ENCODE data around the gene CT47C1. TPM values are rescaled to one million over a fixed set of nuclear protein-coding genes. Genes with fewer than 3 reads are reported as not detected.

The CT47C1 gene
- total and polyA plus RNA-seq, 4 experiments from 2014 or later = not detected

GRCh38 chrX:119073911-119074310 is 1.1 kb downstream of the CT47C1 start:
- POLR2A ChIA-PET (ENCODE audit: partially characterized antibody) = no interaction called here
- H3K9me3 ChIP-seq (ENCODE audit: control insufficient read depth in 1 of 2, low read length in 2 of 2) = no peaks in the 10 kb centered on the region

DNA sequence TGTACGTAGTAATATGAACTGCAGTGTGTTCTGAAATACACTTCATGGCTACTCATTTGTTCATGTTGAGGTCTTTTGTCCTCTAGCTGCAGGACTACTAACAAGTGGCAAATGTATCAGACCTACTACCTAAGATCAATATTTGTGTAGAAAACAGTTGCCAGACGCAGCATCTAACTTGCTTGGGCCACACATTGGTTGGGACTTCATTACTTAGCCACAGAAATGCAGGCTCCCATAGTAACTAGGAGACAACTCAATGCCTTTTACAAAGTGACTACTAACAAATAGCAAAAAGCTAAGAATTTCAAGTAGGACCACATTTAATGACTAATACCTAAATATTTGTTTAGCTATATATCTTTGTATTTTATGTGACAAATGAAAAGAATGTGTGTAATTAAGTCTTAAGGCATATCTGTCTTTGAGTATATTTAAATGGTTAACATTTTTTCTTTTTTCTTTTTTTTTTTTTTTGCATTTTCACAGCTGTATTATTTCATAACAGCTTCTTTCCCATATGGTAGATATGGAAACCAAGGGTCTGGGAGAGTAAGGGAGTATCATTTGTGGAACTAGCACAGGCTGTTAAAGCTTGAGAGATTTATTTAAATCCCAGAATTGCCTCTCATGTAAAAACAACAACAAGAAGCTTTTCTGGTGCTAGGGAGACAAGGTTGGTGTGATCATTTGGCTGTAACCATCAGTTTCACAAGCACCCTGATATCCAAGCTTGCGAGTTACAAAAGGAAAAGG is 2.7 kb downstream of the CT47C1 start:
- Mint-ChIP-seq H3K27me3 (peaks cover 2 to 4% of the 10 kb centered on the region in 2 donors), H3K4me1 (no peaks in the 10 kb centered on the region), H3K36me3 (no peaks in the 10 kb centered on the region), H3K4me3 (no peak overlapping the region), H3K27ac (no peak overlapping the region), H3K9me3 (peaks cover 0 to 3% (median 0%) of the 10 kb centered on the region in 8 donors)
- no peak for DNase-seq
- POLR2A ChIA-PET (ENCODE audit: partially characterized antibody) = no interaction called here
- no peaks in the 10 kb centered on the region for H3K36me3 ChIP-seq (ENCODE audit: insufficient read depth, low read length)
- no peaks in the 10 kb centered on the region for H3K4me1 ChIP-seq (ENCODE audit: insufficient read depth, low read length)
- intact Hi-C loops (cut with micrococcal nuclease) = no loop called here
- CTCF ChIA-PET (ENCODE audit: partially characterized antibody) = interaction anchor here (0.8 to 1.8 kb wide), 3 partner anchors 9 to 225 kb away, joined by 3 to 6 read pairs (median 3); no protein-coding TSS in a partner anchor
- H3K4me3 ChIP-seq (ENCODE audit: low read length in 2 of 2) = no peak overlapping the region
- no peak overlapping the region for H3K27ac ChIP-seq (ENCODE audit: low read depth, low read length)
- H3K9me3 ChIP-seq (ENCODE audit: control insufficient read depth in 1 of 2, low read length in 2 of 2) = no peaks in the 10 kb centered on the region
- no peaks in the 10 kb centered on the region for H3K27me3 ChIP-seq (ENCODE audit: insufficient read depth, low read length)

More at GRCh38 chrX:119073911-119074310, 1.1 kb downstream of the CT47C1 start:
- Mint-ChIP-seq H3K27me3 (peaks cover 0 to 2% of the 10 kb centered on the region in 2 donors), H3K27ac (no peak overlapping the region), H3K4me1 (no peaks in the 10 kb centered on the region), H3K36me3 (no peaks in the 10 kb centered on the region), H3K4me3 (no peak overlapping the region), H3K9me3 (peaks cover 0 to 3% (median 0%) of the 10 kb centered on the region in 8 donors)
- Histone ChIP-seq H3K27me3 (ENCODE audit: insufficient read depth, low read length) (no peaks in the 10 kb centered on the region), H3K4me3 (ENCODE audit: low read length in 2 of 2) (no peak overlapping the region), H3K36me3 (ENCODE audit: insufficient read depth, low read length) (no peaks in the 10 kb centered on the region), H3K27ac (ENCODE audit: low read depth, low read length) (no peak overlapping the region), H3K4me1 (ENCODE audit: insufficient read depth, low read length) (no peaks in the 10 kb centered on the region)
- intact Hi-C loops (cut with micrococcal nuclease) = no loop called here
- no peak for DNase-seq
- CTCF ChIA-PET (ENCODE audit: partially characterized antibody) = no interaction called here

DNA sequence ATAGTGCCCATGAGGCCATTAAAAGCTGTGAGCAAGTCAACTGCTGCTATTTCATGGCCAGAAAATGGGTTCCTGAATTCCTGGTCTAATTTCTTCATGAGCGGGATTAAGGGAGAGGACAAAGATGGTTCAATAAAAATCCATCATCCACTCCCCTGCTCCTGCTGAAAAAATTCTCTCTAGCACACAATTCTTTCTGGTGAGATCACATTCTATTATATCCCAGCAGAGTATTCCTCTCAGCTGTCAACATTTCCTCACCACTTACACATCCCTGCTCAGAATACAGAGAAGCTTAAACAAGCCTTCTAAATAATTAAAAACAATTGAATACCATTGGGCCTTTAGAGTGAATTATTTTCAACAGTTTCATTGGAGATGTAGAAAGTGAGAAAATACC is 9.5 kb downstream of the CT47C1 start:
- Histone ChIP-seq H3K36me3 (ENCODE audit: insufficient read depth, low read length) (no peaks in the 10 kb centered on the region), H3K9me3 (ENCODE audit: control insufficient read depth in 1 of 2, low read length in 2 of 2) (no peaks in the 10 kb centered on the region), H3K4me3 (ENCODE audit: low read length in 2 of 2) (no peak overlapping the region), H3K27me3 (ENCODE audit: insufficient read depth, low read length) (no peaks in the 10 kb centered on the region), H3K27ac (ENCODE audit: low read depth, low read length) (no peak overlapping the region), H3K4me1 (ENCODE audit: insufficient read depth, low read length) (no peaks in the 10 kb centered on the region)
- intact Hi-C loops (cut with micrococcal nuclease) = no loop called here
- H3K9me3 Mint-ChIP-seq = peaks cover 0 to 2% (median 0%) of the 10 kb centered on the region in 8 donors
- no peak for DNase-seq
- no peaks in the 10 kb centered on the region for H3K4me1 Mint-ChIP-seq
- ChIA-PET CTCF (ENCODE audit: partially characterized antibody) (no interaction called here), POLR2A (ENCODE audit: partially characterized antibody) (no interaction called here)
- no peaks in the 10 kb centered on the region for H3K36me3 Mint-ChIP-seq
- H3K4me3 Mint-ChIP-seq = no peak overlapping the region
- no peak overlapping the region for H3K27ac Mint-ChIP-seq
- peaks cover 3 to 4% of the 10 kb centered on the region in 2 donors for H3K27me3 Mint-ChIP-seq

GRCh38 chrX:119084766-119085165 is 12.0 kb downstream of the CT47C1 start:
- no peaks in the 10 kb centered on the region for H3K36me3 Mint-ChIP-seq

GRCh38 chrX:119087121-119087520 is 14.3 kb downstream of the CT47C1 start:
- H3K27ac ChIP-seq (ENCODE audit: low read depth, low read length) = no peak overlapping the region
- no peak for DNase-seq
- ChIA-PET POLR2A (ENCODE audit: partially characterized antibody) (no interaction called here), CTCF (ENCODE audit: partially characterized antibody) (no interaction called here)
- Mint-ChIP-seq H3K9me3 (no peaks in the 10 kb centered on the region), H3K27me3 (peaks cover 7 to 8% of the 10 kb centered on the region in 2 donors), H3K4me1 (no peaks in the 10 kb centered on the region), H3K27ac (no peak overlapping the region), H3K4me3 (no peak overlapping the region), H3K36me3 (no peaks in the 10 kb centered on the region)
- no peaks in the 10 kb centered on the region for H3K4me1 ChIP-seq (ENCODE audit: insufficient read depth, low read length)
- H3K4me3 ChIP-seq (ENCODE audit: low read length in 2 of 2) = no peak overlapping the region
- no peaks in the 10 kb centered on the region for H3K9me3 ChIP-seq (ENCODE audit: control insufficient read depth in 1 of 2, low read length in 2 of 2)
- no peaks in the 10 kb centered on the region for H3K27me3 ChIP-seq (ENCODE audit: insufficient read depth, low read length)
- no peaks in the 10 kb centered on the region for H3K36me3 ChIP-seq (ENCODE audit: insufficient read depth, low read length)
- intact Hi-C loops (cut with micrococcal nuclease) = no loop called here

More at GRCh38 chrX:119084766-119085165, 12.0 kb downstream of the CT47C1 start:
- H3K36me3 ChIP-seq (ENCODE audit: insufficient read depth, low read length) = no peaks in the 10 kb centered on the region
- intact Hi-C loops (cut with micrococcal nuclease) = no loop called here
- no peak for DNase-seq
- H3K27ac ChIP-seq (ENCODE audit: low read depth, low read length) = no peak overlapping the region
- ChIA-PET POLR2A (ENCODE audit: partially characterized antibody) (no interaction called here), CTCF (ENCODE audit: partially characterized antibody) (no interaction called here)
- Mint-ChIP-seq H3K9me3 (no peaks in the 10 kb centered on the region), H3K4me3 (no peak overlapping the region), H3K27me3 (peaks cover 3 to 5% of the 10 kb centered on the region in 2 donors), H3K27ac (no peak overlapping the region), H3K4me1 (no peaks in the 10 kb centered on the region)
- no peak overlapping the region for H3K4me3 ChIP-seq (ENCODE audit: low read length in 2 of 2)
- H3K4me1 ChIP-seq (ENCODE audit: insufficient read depth, low read length) = no peaks in the 10 kb centered on the region
- no peaks in the 10 kb centered on the region for H3K27me3 ChIP-seq (ENCODE audit: insufficient read depth, low read length)
- no peaks in the 10 kb centered on the region for H3K9me3 ChIP-seq (ENCODE audit: control insufficient read depth in 1 of 2, low read length in 2 of 2)

DNA sequence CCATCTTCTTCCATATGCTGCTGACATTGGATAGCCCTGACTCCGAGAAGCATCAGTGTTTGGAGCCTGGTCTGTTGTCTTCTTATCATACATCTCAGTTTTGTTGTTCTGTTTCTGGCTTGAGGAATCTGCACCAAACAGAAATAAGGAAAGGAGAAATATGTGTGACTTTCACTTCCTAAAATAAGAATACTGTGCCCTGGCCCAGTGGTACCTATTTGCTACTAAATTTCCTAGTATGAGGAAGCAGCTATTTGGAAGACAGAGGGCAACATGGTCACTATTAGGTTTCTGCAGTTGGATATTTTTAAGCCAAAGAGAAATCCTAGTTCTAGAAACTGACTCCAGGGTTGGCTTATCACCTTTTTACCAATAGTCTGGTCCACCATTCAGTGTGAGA is 16.8 kb downstream of the CT47C1 start:
- Histone ChIP-seq H3K36me3 (ENCODE audit: insufficient read depth, low read length) (no peaks in the 10 kb centered on the region), H3K4me3 (ENCODE audit: low read length in 2 of 2) (no peak overlapping the region), H3K27me3 (ENCODE audit: insufficient read depth, low read length) (no peaks in the 10 kb centered on the region), H3K27ac (ENCODE audit: low read depth, low read length) (no peak overlapping the region), H3K9me3 (ENCODE audit: control insufficient read depth in 1 of 2, low read length in 2 of 2) (no peaks in the 10 kb centered on the region), H3K4me1 (ENCODE audit: insufficient read depth, low read length) (no peaks in the 10 kb centered on the region)
- CTCF ChIA-PET (ENCODE audit: partially characterized antibody) = no interaction called here
- no peak overlapping the region for H3K27ac Mint-ChIP-seq
- H3K27me3 Mint-ChIP-seq = peaks cover 6 to 9% of the 10 kb centered on the region in 2 donors
- no peaks in the 10 kb centered on the region for H3K9me3 Mint-ChIP-seq
- H3K4me3 Mint-ChIP-seq = no peak overlapping the region
- no peaks in the 10 kb centered on the region for H3K4me1 Mint-ChIP-seq
- no peak for DNase-seq
- POLR2A ChIA-PET (ENCODE audit: partially characterized antibody) = no interaction called here
- intact Hi-C loops (cut with micrococcal nuclease) = no loop called here
- H3K36me3 Mint-ChIP-seq = no peaks in the 10 kb centered on the region

GRCh38 chrX:119090627-119091026 is 17.8 kb downstream of the CT47C1 start:
- CTCF ChIA-PET (ENCODE audit: partially characterized antibody) = no interaction called here
- no peaks in the 10 kb centered on the region for H3K36me3 ChIP-seq (ENCODE audit: insufficient read depth, low read length)
- no peaks in the 10 kb centered on the region for H3K27me3 ChIP-seq (ENCODE audit: insufficient read depth, low read length)
- Mint-ChIP-seq H3K27ac (no peak overlapping the region), H3K4me1 (no peaks in the 10 kb centered on the region), H3K4me3 (no peak overlapping the region), H3K9me3 (no peaks in the 10 kb centered on the region), H3K36me3 (no peaks in the 10 kb centered on the region), H3K27me3 (peaks cover 6 to 9% of the 10 kb centered on the region in 2 donors)
- intact Hi-C loops (cut with micrococcal nuclease) = no loop called here
- DNase-seq = no peak
- H3K9me3 ChIP-seq (ENCODE audit: control insufficient read depth in 1 of 2, low read length in 2 of 2) = no peaks in the 10 kb centered on the region
- H3K27ac ChIP-seq (ENCODE audit: low read depth, low read length) = no peak overlapping the region
- H3K4me3 ChIP-seq (ENCODE audit: low read length in 2 of 2) = no peak overlapping the region
- no peaks in the 10 kb centered on the region for H3K4me1 ChIP-seq (ENCODE audit: insufficient read depth, low read length)
- POLR2A ChIA-PET (ENCODE audit: partially characterized antibody) = no interaction called here
